Measurements from ENCODE around the gene LSAMP.

Gene LSAMP

DNA sequence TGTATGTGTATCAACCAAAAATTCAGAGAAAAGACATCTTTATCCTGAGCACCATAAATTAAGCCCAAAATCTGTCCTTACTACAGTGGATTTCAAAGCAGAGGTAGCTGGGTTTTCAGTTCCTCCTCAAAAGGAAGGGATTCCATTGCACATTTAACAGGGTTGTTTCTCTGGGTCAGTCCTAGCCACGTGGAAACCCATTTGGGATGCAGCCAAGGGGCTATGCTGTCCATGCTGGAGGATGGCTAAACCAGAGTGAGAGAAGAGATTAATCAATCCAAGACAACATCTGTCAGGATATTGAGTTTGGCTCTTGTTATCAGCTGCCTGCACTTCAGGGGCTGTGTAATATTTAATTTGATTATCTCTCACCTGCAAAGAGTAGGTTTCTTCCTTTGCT lies 28.1 kb downstream of the LSAMP start:
- TF ChIP-seq, protein P1, sequence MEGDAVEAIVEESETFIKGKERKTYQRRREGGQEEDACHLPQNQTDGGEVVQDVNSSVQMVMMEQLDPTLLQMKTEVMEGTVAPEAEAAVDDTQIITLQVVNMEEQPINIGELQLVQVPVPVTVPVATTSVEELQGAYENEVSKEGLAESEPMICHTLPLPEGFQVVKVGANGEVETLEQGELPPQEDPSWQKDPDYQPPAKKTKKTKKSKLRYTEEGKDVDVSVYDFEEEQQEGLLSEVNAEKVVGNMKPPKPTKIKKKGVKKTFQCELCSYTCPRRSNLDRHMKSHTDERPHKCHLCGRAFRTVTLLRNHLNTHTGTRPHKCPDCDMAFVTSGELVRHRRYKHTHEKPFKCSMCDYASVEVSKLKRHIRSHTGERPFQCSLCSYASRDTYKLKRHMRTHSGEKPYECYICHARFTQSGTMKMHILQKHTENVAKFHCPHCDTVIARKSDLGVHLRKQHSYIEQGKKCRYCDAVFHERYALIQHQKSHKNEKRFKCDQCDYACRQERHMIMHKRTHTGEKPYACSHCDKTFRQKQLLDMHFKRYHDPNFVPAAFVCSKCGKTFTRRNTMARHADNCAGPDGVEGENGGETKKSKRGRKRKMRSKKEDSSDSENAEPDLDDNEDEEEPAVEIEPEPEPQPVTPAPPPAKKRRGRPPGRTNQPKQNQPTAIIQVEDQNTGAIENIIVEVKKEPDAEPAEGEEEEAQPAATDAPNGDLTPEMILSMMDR (conservative IDR thresholded peaks at IDR 0.05; ENCODE audit: low read depth, low read length): no peak
- no peak overlapping the region for H3K4me3 ChIP-seq (ENCODE audit: low read depth, low read length)
- no peak for DNase-seq (ENCODE audit: low read depth)

DNA sequence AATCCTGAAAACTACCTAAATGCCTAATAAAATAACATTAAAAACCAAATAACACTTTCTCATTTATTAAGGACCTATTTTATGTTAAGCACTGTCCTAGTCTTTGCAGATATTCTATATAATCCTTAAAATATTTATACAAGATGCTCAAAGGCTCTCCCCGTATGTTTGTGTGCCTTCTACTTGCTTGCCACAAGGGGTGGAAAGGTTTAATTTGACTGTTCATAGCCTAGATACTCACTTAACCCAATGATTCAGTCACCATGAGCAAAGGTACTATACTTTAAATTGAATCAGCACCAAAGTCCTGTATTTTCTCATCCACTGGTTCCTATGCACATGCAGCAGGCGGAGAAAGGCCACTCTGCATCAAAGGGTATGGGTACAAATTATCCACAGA lies 32.0 kb downstream of the LSAMP start:
- TF ChIP-seq, protein P1 (conservative IDR thresholded peaks at IDR 0.05; ENCODE audit: low read depth, low read length): no peak
- no peak for DNase-seq (ENCODE audit: low read depth)
- H3K4me3 ChIP-seq (ENCODE audit: low read depth, low read length): no peak overlapping the region

DNA sequence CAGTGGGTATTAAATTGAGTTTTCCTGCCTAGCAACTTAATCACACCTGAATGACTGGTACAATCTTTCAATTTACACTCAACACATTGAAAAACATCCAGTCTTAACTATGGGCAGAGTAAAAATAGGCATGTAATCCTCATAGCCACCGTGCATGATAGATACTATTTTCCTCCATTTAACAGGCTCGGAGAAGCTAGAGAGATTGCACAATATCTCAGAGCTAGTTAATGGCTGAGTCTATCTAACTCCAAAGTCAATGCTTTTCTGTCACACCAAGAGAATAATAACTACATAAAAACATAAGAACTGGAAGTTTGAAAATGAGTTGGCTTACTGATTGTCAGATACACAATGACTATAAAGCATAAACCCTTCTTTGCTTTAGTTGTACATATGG lies 36.8 kb downstream of the LSAMP start:
- TF ChIP-seq, protein P1 (conservative IDR thresholded peaks at IDR 0.05; ENCODE audit: low read depth, low read length): no peak
- no peak for DNase-seq (ENCODE audit: low read depth)
- H3K4me3 ChIP-seq (ENCODE audit: low read depth, low read length): no peak overlapping the region

DNA sequence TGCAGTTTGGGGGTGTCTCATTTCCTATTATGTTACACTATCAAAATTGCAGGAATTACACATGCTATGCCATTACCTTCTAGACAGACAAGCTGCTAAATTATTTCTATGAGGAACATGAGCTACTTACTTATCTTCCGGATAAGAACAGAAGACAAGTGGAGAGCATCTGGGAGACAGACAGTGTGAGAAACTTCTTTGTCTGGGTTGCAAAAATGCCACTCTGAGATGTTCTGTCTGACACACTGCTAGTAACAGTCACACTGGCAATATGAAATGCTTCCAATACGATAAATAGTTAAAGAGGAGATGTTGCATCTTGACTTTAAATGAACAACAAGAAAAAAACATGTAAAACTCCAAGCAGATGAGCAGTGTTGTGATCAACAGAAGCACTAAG lies 40.1 kb downstream of the LSAMP start:
- no peak overlapping the region for H3K4me3 ChIP-seq (ENCODE audit: low read depth, low read length)
- DNase-seq (ENCODE audit: low read depth): no peak
- TF ChIP-seq, protein P1 (conservative IDR thresholded peaks at IDR 0.05; ENCODE audit: low read depth, low read length): no peak

DNA sequence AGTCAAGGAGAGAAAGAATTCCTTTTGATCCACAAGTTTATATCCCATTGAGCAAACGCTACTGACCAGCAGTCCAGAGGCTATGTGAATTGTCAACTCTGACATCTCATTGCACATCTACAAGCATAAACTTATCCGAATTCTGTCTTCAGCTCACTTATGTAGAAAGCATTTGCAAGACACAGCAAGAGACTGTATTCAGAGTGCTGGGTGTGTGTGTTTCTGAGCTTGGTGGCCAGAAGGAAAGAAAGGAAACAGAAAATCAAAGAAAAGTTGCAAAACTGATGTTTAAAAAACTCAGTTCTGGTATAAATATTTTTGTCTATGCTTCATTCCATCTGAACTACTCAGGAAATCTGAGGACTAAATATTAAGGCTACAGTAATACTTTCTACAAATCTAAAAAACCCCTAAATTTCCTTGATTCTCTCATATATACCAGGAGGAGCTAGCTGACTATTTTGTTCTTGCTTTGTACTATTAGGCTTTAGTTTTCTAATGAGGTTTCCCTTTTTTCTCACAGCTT lies 45.5 kb downstream of the LSAMP start:
- DNase-seq (ENCODE audit: low read depth): no peak
- H3K4me3 ChIP-seq (ENCODE audit: low read depth, low read length): no peak overlapping the region
- TF ChIP-seq, protein P1 (conservative IDR thresholded peaks at IDR 0.05; ENCODE audit: low read depth, low read length): no peak

DNA sequence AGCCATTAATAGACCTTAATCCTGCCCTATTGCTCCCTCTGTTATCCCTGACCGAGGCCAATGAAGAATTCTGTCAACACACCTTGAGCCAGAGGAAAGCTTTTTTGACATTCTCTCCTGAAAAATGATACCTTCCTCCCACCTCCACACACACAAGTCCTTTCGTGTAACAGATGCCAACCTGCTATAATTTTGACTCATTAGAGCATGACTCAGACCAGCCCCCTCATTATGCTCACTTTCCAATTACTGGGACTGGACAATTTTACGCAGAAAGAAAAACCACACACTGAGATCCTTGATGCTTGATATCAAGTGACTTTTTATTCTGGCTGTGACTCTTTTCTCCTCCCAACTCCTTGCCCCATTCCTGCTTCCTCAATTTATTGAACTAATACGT lies 50.9 kb downstream of the LSAMP start:
- DNase-seq (ENCODE audit: low read depth): no peak
- no peak overlapping the region for H3K4me3 ChIP-seq (ENCODE audit: low read depth, low read length)
- TF ChIP-seq, protein P1 (conservative IDR thresholded peaks at IDR 0.05; ENCODE audit: low read depth, low read length): no peak

DNA sequence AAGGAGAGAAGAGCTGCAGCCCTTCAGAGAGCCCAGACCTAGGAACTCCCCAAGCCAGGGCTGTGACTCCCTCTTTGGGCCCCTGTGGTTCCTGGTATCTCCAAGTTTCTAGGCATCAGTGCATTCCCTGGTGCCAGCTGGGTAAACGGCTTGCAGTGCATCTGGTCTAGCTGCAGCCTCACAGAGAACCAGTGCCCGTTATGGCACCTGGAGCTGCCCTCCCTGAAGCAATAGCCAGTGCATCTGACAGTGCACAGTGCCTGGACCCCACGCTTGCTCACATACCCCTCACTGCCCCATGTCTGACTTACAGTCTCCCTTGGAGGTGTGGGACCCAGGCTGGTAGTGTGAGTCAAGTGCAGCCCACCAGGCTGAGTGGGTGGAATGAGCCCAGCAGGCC lies 52.1 kb downstream of the LSAMP start:
- TF ChIP-seq, protein P1 (conservative IDR thresholded peaks at IDR 0.05; ENCODE audit: low read depth, low read length): no peak
- H3K4me3 ChIP-seq (ENCODE audit: low read depth, low read length): no peak overlapping the region
- no peak for DNase-seq (ENCODE audit: low read depth)
